DMS 273 (cell line): ENCODE results near the gene RASSF3.
"Not testable (repeated sequence)": the region's sequence is repeated elsewhere in the genome, so short reads cannot be mapped to it uniquely, and the experiment has no call there.

ENCODE experiments used
- DNase-seq: peaks from one replicate; lab custom pipeline; 2025; ENCODE audit not compliant: unreplicated experiment; lab: John Stamatoyannopoulos, UW

RASSF3 gene

GRCh38 chr12:64610079-64610659 lies at the start of gene RASSF3:
Gene RASSF3 (plus strand): TSS chr12:64610495. CDS start chr12:64610633, 138 bp downstream.
- peak; percentile 84 for DNase-seq

- DNase-seq, result no peak
These were observed 48.8 kb upstream of the RASSF3 start for GRCh38 chr12:64561302-64562136.

GRCh38 chr12:64566122-64566521 lies 44.2 kb upstream of the RASSF3 start:
- no peak for DNase-seq

GRCh38 chr12:64566831-64567517 lies 43.3 kb upstream of the RASSF3 start:
- DNase-seq, result peak; percentile 50

GRCh38 chr12:64567570-64567969 lies 42.7 kb upstream of the RASSF3 start:
- no peak for DNase-seq

GRCh38 chr12:64568298-64568697 lies 42.0 kb upstream of the RASSF3 start:
- DNase-seq, result no peak

GRCh38 chr12:64569923-64570691 lies 40.2 kb upstream of the RASSF3 start:
- DNase-seq, result no peak

GRCh38 chr12:64571411-64571810 lies 38.9 kb upstream of the RASSF3 start:
- DNase-seq, result peak; percentile 35

- DNase-seq, result no peak
These were observed 38.1 kb upstream of the RASSF3 start for GRCh38 chr12:64572241-64572640.

GRCh38 chr12:64574837-64575236 lies 35.5 kb upstream of the RASSF3 start:
- no peak for DNase-seq

- no peak for DNase-seq
These were observed 33.2 kb upstream of the RASSF3 start for GRCh38 chr12:64577046-64577445.

- DNase-seq, result no peak
These were observed 31.7 kb upstream of the RASSF3 start for GRCh38 chr12:64578566-64578965.

- DNase-seq, result no peak
These were observed 29.6 kb upstream of the RASSF3 start for GRCh38 chr12:64580681-64581080.

GRCh38 chr12:64582114-64582513 lies 28.2 kb upstream of the RASSF3 start:
- DNase-seq, result no peak

- DNase-seq, result no peak
These were observed 27.4 kb upstream of the RASSF3 start for GRCh38 chr12:64582862-64583261.

GRCh38 chr12:64583395-64583770 lies 26.9 kb upstream of the RASSF3 start:
- not testable (repeated sequence) for DNase-seq

GRCh38 chr12:64583771-64584421 lies 26.4 kb upstream of the RASSF3 start:
- no peak for DNase-seq

- no peak for DNase-seq
These were observed 25.2 kb upstream of the RASSF3 start for GRCh38 chr12:64585104-64585503.

GRCh38 chr12:64587447-64587846 lies 22.8 kb upstream of the RASSF3 start:
- no peak for DNase-seq

- no peak for DNase-seq
These were observed 20.1 kb upstream of the RASSF3 start for GRCh38 chr12:64590183-64590582.
